ENCODE data around the gene PLK3.
A peak's percentile ranks its signal among the peaks of the same experiment; 100 is the strongest.
"Not testable (repeated sequence)": the region's sequence is repeated elsewhere in the genome, so short reads cannot be mapped to it uniquely, and the experiment has no call there.

Gene PLK3

DNA sequence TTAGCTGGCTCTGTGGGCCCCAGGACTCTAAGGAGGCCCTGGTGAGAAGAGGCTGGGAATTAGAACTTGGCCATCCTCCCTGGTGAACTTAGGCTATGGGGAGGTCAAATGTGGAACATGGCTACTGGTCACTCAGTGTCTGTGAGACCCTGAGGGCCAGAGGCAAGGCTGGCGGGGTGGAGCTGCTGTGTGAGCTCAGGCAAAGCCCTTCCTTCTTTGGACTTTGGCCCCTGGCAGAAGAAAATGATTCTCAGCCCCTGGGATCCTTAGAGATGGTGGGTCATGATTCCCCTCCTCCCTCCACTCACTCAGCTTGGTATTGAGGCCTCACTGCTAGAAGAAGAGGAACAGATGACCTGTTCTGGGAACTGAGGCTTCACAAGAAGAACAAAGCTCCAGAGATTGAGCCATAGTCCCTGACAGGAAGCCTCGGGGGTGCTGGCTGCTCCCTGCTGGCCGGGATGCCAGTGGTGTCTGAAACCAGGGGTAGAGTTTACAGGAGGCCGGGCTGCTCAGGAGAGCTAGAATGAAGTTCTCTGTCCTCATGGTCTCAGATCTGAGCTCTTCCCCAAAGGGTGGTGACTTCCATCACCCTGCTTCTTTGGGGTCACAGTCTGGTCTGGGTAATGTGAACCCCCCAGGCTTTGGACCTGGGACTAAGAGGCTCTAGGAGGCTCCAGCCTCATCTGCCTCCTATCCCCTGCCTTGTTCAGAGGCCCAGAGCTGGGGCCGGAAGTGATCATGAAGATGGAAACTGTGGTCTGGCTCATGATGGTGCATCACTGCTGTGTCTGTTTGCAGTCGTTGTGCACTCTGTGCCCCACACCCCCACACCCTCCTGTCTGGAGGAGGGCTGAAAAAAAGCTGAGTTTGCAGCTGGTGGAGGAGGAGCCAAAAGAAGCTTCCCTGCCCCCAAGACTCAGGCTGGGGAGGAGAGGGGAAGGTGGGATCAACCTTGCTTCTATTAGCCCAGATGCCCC is 9.1 kb downstream of the PLK3 start:
- Histone ChIP-seq H3K4me3 (ENCODE audit: low read length) (no peak overlapping the region), H3K4me1 (ENCODE audit: low read length) (peaks cover 19% of the 10 kb centered on the region)

DNA sequence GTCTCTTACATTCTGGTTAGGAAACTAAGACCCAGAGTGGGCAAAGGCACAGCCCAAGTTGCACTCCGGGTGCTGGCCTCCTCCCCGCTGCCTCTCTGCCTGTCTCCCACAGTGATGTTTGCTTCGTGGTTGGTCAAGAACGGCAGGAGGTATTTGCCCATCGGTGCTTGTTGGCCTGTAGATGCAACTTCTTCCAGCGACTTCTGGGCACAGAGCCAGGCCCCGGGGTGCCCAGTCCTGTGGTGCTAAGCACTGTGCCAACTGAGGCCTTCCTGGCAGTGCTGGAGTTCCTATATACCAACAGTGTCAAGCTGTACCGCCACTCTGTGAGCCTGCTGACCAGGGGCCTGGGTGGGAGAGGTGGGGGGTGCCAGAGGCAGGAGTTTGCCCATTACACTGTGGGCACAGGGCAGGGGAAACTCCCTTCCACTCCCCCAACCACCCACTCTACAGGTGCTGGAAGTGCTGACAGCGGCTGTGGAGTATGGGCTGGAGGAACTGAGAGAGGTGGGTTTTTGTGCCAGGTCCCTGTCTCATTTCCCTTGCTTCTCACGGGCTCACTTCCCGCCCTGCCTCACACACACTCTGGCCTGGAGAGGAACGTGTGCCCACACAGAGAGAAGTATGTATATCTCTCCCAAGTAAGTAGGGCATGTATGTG is 10.1 kb downstream of the PLK3 start:
- Histone ChIP-seq H3K4me1 (ENCODE audit: low read length) (peaks cover 19% of the 10 kb centered on the region), H3K4me3 (ENCODE audit: low read length) (no peak overlapping the region), H3K79me2 (ENCODE audit: low read length) (no peaks in the 10 kb centered on the region), H3K9me3 (replicated peaks; ENCODE audit: insufficient read depth, low read length) (no peaks in the 10 kb centered on the region), H3K27ac (ENCODE audit: low read length) (peak overlapping the region; percentile 54; the same call in 1 of the 2 replicates), H3K4me2 (ENCODE audit: low read depth, low read length) (no peak overlapping the region), H3K36me3 (replicated peaks; ENCODE audit: insufficient read depth, low read length) (no peaks in the 10 kb centered on the region), H2AFZ (ENCODE audit: low read length) (peak overlapping the region; percentile 52; the same call in 1 of the 2 replicates), H3K9me2 (replicated peaks; ENCODE audit: insufficient read depth, low read length) (no peaks in the 10 kb centered on the region), H3K9ac (ENCODE audit: low read length) (no peak overlapping the region), H3F3A (ENCODE audit: insufficient read depth, low read length) (peaks cover 11% of the 10 kb centered on the region; the same call in 1 of the 2 replicates), H3K27me3 (replicated peaks; ENCODE audit: insufficient read depth, low read length) (0 out of 2 replicates have a peak, but pooled peaks cover 4% of the 10 kb centered on the region), H4K20me1 (ENCODE audit: insufficient read depth, low read length) (no peaks in the 10 kb centered on the region)
- no peak for TF ChIP-seq EZH2phosphoT487 (IDR thresholded peaks at IDR 0.05; ENCODE audit: low read length)
- TF ChIP-seq, protein P1, sequence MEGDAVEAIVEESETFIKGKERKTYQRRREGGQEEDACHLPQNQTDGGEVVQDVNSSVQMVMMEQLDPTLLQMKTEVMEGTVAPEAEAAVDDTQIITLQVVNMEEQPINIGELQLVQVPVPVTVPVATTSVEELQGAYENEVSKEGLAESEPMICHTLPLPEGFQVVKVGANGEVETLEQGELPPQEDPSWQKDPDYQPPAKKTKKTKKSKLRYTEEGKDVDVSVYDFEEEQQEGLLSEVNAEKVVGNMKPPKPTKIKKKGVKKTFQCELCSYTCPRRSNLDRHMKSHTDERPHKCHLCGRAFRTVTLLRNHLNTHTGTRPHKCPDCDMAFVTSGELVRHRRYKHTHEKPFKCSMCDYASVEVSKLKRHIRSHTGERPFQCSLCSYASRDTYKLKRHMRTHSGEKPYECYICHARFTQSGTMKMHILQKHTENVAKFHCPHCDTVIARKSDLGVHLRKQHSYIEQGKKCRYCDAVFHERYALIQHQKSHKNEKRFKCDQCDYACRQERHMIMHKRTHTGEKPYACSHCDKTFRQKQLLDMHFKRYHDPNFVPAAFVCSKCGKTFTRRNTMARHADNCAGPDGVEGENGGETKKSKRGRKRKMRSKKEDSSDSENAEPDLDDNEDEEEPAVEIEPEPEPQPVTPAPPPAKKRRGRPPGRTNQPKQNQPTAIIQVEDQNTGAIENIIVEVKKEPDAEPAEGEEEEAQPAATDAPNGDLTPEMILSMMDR (IDR thresholded peaks at IDR 0.05; ENCODE audit: low read length) = no peak
- TF ChIP-seq EZH2 (optimal IDR thresholded peaks at IDR 0.05; ENCODE audit: low read depth, low read length) = no peak
- DNase-seq = no peak

More for the DNA sequence above, 9.1 kb downstream of the PLK3 start:
- no peak overlapping the region for H3K9ac ChIP-seq (ENCODE audit: low read length)
- peak overlapping the region; percentile 52 for H2AFZ ChIP-seq (ENCODE audit: low read length)
- H3F3A ChIP-seq (ENCODE audit: insufficient read depth, low read length) = peaks cover 11% of the 10 kb centered on the region; the same call in 1 of the 2 replicates
- DNase-seq = peak; percentile 69
- peak overlapping the region; percentile 54; the same call in 1 of the 2 replicates for H3K27ac ChIP-seq (ENCODE audit: low read length)
- H3K36me3 ChIP-seq (replicated peaks; ENCODE audit: insufficient read depth, low read length) = no peaks in the 10 kb centered on the region
- no peaks in the 10 kb centered on the region for H4K20me1 ChIP-seq (ENCODE audit: insufficient read depth, low read length)
- TF ChIP-seq EZH2 (optimal IDR thresholded peaks at IDR 0.05; ENCODE audit: low read depth, low read length) (no peak), EZH2phosphoT487 (IDR thresholded peaks at IDR 0.05; ENCODE audit: low read length) (no peak)
- TF ChIP-seq, protein P1 (IDR thresholded peaks at IDR 0.05; ENCODE audit: low read length) = no peak
- H3K4me2 ChIP-seq (ENCODE audit: low read depth, low read length) = peak overlapping the region; percentile 7; the same call in 1 of the 2 replicates
- H3K9me3 ChIP-seq (replicated peaks; ENCODE audit: insufficient read depth, low read length) = no peaks in the 10 kb centered on the region
- H3K79me2 ChIP-seq (ENCODE audit: low read length) = no peaks in the 10 kb centered on the region
- no peaks in the 10 kb centered on the region for H3K9me2 ChIP-seq (replicated peaks; ENCODE audit: insufficient read depth, low read length)
- no peaks in the 10 kb centered on the region for H3K27me3 ChIP-seq (replicated peaks; ENCODE audit: insufficient read depth, low read length)

DNA sequence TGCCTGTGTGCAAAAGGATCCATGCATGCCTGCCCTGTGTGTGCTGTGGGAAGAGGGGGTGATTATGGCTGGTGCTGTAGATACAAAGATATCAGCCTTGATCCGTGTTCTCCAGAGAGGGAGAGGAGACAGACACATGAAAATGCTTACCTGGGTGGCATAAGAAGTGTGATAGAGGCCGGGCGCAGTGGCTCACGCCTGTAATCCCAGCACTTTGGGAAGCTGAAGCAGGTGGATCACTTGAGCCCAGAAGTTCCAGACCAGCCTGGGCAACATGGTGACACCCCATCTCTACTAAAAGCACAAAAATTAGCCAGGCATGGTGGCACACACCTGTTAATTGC is 10.6 kb downstream of the PLK3 start:
- not testable (repeated sequence) for H3K36me3 ChIP-seq (replicated peaks; ENCODE audit: insufficient read depth, low read length); H3K9ac ChIP-seq (ENCODE audit: low read length); H3K79me2 ChIP-seq (ENCODE audit: low read length); H3K9me3 ChIP-seq (replicated peaks; ENCODE audit: insufficient read depth, low read length); H2AFZ ChIP-seq (ENCODE audit: low read length); H3K27me3 ChIP-seq (replicated peaks; ENCODE audit: insufficient read depth, low read length); H3K9me2 ChIP-seq (replicated peaks; ENCODE audit: insufficient read depth, low read length); H3K27ac ChIP-seq (ENCODE audit: low read length); H3K4me3 ChIP-seq (ENCODE audit: low read length); DNase-seq; H3K4me2 ChIP-seq (ENCODE audit: low read depth, low read length); H4K20me1 ChIP-seq (ENCODE audit: insufficient read depth, low read length)
- H3F3A ChIP-seq (ENCODE audit: insufficient read depth, low read length) = peaks cover 11% of the 10 kb centered on the region; the same call in 1 of the 2 replicates
- H3K4me1 ChIP-seq (ENCODE audit: low read length) = peaks cover 19% of the 10 kb centered on the region

Measured in MM.1S (cell line).